ENCODE measurements around the gene RNF207. TPM values are rescaled to one million over a fixed set of nuclear protein-coding genes. Genes with fewer than 3 reads are reported as not detected.

RNF207 gene
- polyA plus RNA-seq, 4 donors, result 17.0 to 64.1 (median 33.7) TPM

- DNase-seq (ENCODE audit: low read depth in 4 of 4, low spot score in 2 of 4), result no peak
These were observed 16.7 kb downstream of the RNF207 start for GRCh38 chr1:6222636-6223035.

DNA sequence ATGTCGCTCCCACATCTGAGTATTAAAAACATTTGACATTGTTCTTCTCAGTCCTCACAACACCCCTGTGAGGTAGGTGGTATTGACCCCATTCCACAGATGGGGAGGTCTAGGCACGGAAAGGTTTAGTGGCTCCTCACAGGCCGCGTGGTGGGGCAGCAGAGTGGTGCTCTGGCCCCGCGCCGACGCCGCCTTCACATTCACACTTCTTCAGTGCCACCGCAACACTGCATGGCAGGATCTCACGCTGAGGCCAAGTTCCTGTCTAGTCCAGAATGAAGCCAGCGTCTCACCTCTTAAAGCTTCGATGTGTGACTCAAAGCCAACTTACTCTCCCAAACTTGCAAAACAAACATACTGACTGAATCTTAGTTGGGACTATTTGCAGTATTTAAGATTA is 17.7 kb downstream of the RNF207 start:
- no peak for DNase-seq (ENCODE audit: low read depth in 4 of 4, low spot score in 2 of 4)

GRCh38 chr1:6224718-6225117 is 18.8 kb downstream of the RNF207 start:
- no peak for DNase-seq (ENCODE audit: low read depth in 4 of 4, low spot score in 2 of 4)

GRCh38 chr1:6225651-6226050 is 19.7 kb downstream of the RNF207 start:
- DNase-seq (ENCODE audit: low read depth in 4 of 4, low spot score in 2 of 4), result no peak

DNA sequence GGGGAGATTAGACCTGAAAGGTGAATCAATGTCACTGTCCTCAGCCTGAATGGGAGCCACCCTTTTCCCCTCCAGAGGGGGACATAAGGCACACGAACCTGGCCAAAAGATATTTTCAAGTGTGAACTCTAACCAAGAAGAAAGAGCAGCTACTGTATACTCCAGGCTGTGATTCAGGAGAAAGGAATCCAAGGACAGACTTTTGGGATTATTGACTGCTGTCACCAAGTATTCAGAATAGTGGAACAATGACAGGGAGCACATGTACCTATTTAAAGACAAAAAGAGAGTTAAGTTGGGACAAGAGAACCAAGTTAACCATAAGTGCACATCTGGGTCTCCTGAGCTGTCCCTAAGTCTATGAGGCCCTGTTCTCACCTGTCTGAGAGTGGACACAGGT is 27.5 kb downstream of the RNF207 start:
- no peak for DNase-seq (ENCODE audit: low read depth in 4 of 4, low spot score in 2 of 4)

GRCh38 chr1:6234502-6235295 is 28.8 kb downstream of the RNF207 start:
- no peak for DNase-seq (ENCODE audit: low read depth in 4 of 4, low spot score in 2 of 4)

DNA sequence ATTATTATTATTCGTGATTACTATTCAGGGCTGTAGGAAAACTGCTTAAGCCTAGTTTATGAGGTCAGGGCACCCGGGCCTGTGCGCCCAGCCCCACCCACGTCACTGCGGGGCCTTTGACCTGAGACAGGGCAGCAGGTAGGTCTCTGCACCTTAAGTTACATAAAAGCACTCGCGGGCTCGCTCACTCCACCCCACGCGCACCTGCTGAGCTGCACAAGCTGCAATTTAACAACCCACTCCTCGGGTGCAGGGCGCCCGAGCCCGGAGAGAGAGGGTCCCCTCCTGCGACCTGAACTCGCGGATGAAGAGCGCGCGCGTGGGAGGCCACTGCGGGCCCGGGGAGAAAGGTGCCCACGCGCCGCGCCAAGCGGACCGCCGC is 29.4 kb downstream of the RNF207 start:
- DNase-seq (ENCODE audit: low read depth in 4 of 4, low spot score in 2 of 4), result no peak

DNA sequence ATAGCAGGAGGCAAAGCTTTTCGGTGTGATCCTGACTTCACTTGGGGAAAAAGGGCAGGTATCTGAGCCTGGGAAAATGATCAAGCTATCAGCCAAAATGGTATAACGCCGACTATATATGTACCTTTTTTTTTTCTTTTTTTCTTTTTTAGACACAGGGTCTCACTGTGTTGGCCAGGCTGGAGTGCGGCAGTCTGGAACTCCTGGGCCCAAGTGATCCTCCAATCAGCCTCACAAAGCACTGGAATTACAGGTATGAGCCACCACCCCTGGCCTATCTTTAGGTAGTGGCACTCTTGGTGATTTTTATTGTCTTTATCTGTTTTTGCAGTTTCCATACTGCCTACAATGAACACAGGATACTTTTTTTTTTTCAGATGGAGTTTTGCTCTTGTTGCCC is 31.2 kb downstream of the RNF207 start:
- DNase-seq (ENCODE audit: low read depth in 4 of 4, low spot score in 2 of 4), result no peak

GRCh38 chr1:6239213-6239752 is 33.4 kb downstream of the RNF207 start:
- DNase-seq (ENCODE audit: low read depth in 4 of 4, low spot score in 2 of 4), result no peak

DNA sequence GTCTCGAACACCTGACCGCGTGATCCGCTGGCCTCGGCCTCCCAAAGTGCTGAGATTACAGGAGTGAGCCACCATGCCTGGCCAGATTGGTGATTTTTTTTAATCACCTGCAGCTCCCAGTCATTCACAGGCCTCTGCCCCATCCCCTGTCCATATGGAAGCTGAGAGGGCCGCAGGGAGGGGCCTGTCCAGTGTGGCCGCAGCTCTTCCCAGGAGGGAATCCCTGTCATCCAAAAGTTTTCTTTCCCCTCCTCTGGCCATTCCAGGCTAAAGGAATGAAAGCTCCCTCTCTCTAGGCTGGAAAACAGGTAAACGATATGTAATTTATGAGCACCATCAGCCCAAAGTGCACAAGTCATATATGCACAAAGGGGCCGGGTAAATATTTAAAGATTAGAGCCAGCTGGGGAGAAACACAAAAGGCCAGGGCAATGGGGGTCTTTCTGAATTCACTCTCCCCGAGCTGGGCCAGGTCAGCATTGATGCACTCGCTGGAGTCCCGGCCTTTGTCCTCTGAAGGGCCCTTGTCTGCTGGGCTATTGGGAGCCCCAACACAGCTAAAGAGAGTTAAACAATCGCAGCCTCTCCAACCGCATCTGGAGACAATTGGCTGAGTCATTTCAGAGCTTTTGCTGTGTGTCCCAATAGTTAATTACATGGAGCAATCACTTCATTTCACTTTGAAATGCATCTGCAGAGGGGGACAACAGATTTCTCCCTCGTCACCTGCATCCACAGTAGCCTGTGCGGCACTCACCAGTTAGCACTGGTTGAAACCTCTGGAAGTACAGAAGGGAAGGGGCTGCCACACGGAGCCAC is 34.2 kb downstream of the RNF207 start:
- DNase-seq (ENCODE audit: low read depth in 4 of 4, low spot score in 2 of 4), result no peak

- DNase-seq (ENCODE audit: low read depth in 4 of 4, low spot score in 2 of 4), result no peak
These were observed 35.4 kb downstream of the RNF207 start for GRCh38 chr1:6241107-6241886.

GRCh38 chr1:6241887-6242740 is 36.2 kb downstream of the RNF207 start:
- no peak for DNase-seq (ENCODE audit: low read depth in 4 of 4, low spot score in 2 of 4)

GRCh38 chr1:6243053-6243834 is 37.3 kb downstream of the RNF207 start:
- DNase-seq (ENCODE audit: low read depth in 4 of 4, low spot score in 2 of 4), result no peak

GRCh38 chr1:6243993-6244392 is 38.1 kb downstream of the RNF207 start, which contains the start of gene HES3:
TSS of gene HES3 (plus strand) at chr1:6244179. CDS start at chr1:6244366, 187 bp downstream.
- DNase-seq (ENCODE audit: low read depth in 4 of 4, low spot score in 2 of 4), result no peak

GRCh38 chr1:6244401-6245049 is 38.6 kb downstream of the RNF207 start:
- no peak for DNase-seq (ENCODE audit: low read depth in 4 of 4, low spot score in 2 of 4)

DNA sequence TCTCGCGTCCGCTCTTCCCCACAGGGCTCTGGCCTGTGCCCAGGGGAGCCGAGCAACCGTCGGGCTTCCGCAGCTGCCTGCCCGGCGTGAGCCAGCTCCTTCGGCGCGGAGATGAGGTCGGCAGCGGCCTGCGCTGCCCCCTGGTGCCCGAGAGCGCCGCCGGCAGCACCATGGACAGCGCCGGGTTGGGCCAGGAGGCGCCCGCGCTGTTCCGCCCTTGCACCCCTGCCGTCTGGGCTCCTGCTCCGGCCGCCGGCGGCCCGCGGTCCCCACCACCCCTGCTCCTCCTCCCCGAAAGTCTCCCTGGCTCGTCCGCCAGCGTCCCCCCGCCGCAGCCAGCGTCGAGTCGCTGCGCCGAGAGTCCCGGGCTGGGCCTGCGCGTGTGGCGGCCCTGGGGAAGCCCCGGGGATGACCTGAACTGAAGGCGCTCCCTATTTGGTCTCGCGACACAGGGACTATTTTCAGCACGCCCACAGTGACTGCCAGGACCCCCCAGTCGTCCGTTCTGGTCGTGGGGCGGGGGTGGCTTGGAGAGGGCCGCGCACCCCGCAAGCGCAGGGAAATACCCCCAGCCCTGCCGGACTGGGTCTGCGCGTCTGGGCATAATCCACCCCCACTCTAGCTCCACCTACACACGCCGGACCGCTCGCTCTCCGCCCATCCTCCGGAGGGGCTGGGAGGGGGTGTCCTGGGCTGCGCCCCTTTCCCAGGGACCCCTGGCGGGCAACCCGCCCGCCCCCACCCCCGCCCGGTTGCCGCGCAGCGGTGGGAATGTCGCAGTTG is 39.4 kb downstream of the RNF207 start:
- DNase-seq (ENCODE audit: low read depth in 4 of 4, low spot score in 2 of 4), result peak in 2 of 4 donors; percentile 63 to 76

DNA sequence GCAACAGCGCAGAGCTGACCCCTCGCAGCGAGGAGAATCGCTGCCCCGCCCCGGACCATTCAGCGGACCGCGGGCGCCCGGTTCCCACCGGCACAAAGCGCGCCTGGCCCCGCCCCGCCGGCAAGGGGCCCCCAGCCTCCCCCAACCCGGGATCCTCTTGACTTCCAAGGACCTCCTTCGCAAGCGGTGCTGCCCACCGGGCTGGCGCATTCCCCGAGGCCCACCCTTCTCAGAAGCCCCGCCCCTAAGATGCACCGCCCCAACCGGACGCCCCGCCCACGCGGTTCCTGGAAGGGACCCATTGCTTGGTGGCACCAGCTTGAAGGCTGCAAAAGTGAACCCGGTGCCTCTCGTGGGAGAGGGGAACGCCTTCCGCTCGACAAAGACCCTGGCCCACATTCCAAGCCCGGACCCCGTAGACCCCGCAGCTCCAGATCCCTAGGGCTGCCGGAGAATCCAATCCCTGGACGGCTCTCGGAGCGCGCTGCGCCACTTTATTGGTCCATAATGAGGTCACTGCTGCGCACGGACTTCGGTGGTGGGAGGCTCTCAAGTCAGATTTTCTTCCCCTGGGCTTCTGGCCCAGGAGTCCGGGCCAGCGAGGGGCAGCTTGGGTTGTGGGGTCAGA is 40.1 kb downstream of the RNF207 start:
- no peak for DNase-seq (ENCODE audit: low read depth in 4 of 4, low spot score in 2 of 4)

Data from left renal cortex interstitium (tissue), 4 donors.